GM23248 (cell line): Measurements from ENCODE around the gene KMT2B.

Source experiments
- EZH2 ChIP-seq: fragments of 200-600 bp; sonication (generic); IDR thresholded peaks from 2 replicates; pipeline ENCODE4 v1.6.1; 2018; ENCODE audit warnings: antibody characterized with exemption, mild to moderate bottlenecking; ENCODE audit not compliant: insufficient read depth, poor library complexity, severe bottlenecking
- EZH2phosphoT487 ChIP-seq: fragments of 200-600 bp; sonication (generic); IDR thresholded peaks from 2 replicates; pipeline ENCODE4 v1.6.1; 2018; ENCODE audit warnings: antibody characterized with exemption, moderate library complexity, mild to moderate bottlenecking, low read depth; ENCODE audit not compliant: insufficient read depth

DNA sequence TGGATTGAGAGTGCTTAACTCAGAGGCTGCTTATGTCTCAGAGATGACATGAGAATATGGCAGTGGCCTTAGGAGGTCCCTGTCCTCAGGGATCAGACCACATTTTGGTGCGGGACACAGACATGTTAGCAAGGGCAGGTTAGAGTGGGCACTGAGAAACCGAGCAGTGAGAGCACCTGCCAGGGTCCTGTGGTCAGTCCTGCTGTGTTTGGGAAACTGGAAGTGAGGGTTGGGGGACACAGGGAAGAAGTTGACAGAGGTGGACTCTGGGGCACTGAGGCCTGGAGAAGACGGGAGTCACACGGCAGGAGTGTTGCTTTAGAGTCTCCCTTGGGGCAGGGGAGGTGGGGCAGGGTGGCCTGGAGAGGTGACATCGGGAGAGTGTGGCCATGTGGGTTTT is 17.1 kb downstream of the KMT2B start:
- TF ChIP-seq EZH2phosphoT487 (no peak), EZH2 (no peak)
